ENCODE measurements around the gene SLC15A3.

The SLC15A3 gene

DNA sequence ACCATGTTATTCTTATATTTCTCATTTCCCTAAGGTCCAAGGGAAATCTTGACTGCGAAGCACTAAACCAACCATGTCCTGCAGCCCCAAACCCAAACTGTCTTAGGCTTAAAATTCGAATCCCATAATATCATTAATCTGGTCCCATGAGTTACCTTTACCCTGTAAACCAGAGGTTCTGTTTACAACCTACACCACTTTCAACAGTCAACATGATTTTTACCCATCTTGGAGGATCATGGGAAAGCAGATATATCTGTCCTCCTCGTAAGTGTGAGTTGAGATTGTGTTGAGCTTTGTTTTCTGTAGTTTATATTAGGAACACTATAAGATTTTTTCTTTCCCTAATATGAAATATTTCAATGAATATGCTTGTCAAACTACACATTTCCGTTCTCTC lies 52.0 kb downstream of the SLC15A3 start:
- FAIRE-seq, result no peak

DNA sequence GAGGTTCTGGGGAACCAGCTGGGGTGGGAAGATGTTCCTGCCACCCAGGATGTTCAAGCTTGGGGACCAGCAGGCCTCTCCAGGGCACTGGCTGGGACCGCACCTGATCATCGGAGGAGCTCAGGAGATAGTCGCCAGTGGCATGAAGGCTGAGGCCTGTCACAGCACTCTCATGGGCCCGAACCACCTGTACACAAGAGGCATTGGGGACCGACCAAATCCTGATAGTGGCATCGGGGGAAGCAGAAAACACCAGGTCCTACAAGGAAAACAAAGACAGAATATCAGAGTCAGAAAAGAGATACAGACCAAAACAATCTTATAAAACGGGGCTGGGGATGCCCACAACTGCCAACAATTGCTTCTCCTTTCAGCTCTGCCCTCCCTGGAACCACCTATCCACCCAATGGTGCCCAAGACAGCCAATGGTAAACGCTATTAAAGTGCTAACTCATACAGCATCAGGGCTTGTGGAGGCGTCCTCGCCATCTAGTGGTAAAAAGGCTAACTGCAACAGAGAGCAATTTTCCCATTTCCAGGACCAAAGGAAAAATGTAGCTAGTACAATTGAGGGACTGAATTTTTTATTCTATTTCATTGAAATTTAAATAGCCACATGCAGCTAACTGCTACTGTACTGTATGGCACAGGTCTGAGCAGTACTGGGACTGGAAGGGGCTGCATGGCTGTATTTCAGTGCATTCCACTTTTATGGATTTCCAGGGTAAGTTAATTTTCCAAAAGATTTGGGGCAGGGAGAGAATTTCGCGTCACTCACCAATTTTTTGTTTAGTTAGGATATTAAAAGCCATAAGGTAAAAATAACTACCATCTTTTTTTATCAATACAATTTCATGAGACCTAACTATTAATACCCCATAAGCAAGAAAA lies 52.7 kb downstream of the SLC15A3 start:
- DNase-seq (ENCODE audit: insufficient read length, low spot score) (peak; percentile 41), FAIRE-seq (no peak)
- TF ChIP-seq, protein P1, sequence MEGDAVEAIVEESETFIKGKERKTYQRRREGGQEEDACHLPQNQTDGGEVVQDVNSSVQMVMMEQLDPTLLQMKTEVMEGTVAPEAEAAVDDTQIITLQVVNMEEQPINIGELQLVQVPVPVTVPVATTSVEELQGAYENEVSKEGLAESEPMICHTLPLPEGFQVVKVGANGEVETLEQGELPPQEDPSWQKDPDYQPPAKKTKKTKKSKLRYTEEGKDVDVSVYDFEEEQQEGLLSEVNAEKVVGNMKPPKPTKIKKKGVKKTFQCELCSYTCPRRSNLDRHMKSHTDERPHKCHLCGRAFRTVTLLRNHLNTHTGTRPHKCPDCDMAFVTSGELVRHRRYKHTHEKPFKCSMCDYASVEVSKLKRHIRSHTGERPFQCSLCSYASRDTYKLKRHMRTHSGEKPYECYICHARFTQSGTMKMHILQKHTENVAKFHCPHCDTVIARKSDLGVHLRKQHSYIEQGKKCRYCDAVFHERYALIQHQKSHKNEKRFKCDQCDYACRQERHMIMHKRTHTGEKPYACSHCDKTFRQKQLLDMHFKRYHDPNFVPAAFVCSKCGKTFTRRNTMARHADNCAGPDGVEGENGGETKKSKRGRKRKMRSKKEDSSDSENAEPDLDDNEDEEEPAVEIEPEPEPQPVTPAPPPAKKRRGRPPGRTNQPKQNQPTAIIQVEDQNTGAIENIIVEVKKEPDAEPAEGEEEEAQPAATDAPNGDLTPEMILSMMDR (IDR thresholded peaks at IDR 0.05; ENCODE audit: insufficient read depth, missing control alignments), result peak; percentile 95

More for the DNA sequence above, 52.0 kb downstream of the SLC15A3 start:
- TF ChIP-seq, protein P1 (IDR thresholded peaks at IDR 0.05; ENCODE audit: insufficient read depth, missing control alignments), result no peak
- no peak for DNase-seq (ENCODE audit: insufficient read length, low spot score)

DNA sequence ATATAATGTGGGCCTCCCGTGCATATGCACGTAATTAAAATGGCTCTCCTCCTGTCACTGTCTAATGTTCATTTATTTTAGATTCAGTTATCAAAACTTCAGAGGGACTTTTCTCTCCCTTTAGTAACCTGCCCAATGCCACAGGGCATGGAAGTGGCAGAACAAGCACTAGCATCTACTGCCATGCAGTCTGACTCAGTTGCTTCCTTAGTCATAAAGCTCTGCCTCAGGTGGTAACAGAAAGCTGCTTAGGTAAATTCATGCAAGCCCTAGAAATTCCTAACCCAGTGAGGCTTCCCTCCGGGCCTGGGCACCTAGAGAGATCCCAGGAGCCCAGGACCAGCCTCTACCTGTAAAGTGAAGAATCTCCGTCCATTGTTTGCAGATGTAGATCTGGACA lies 54.5 kb downstream of the SLC15A3 start:
- DNase-seq (ENCODE audit: insufficient read length, low spot score), result no peak
- TF ChIP-seq, protein P1 (IDR thresholded peaks at IDR 0.05; ENCODE audit: insufficient read depth, missing control alignments), result no peak
- FAIRE-seq, result no peak

DNA sequence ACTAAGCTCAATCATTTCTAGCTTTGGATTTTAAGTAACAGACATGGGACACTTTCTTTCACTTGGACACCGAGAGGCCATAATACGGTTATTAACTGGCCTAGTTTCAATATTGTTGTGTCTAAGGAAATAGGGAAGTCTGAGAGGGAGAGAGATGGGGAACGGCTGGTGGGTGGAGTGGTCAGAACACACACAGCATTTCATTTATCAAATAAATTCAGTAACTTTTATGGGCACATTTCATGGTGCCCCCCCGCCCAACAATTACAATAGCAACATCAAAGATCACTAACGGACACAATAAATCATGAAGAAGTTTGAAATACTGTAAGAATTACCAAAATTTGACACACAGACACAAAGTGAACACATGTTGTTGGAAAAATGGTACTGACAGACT lies 56.3 kb downstream of the SLC15A3 start:
- TF ChIP-seq, protein P1 (IDR thresholded peaks at IDR 0.05; ENCODE audit: insufficient read depth, missing control alignments), result no peak
- FAIRE-seq, result no peak
- no peak for DNase-seq (ENCODE audit: insufficient read length, low spot score)

DNA sequence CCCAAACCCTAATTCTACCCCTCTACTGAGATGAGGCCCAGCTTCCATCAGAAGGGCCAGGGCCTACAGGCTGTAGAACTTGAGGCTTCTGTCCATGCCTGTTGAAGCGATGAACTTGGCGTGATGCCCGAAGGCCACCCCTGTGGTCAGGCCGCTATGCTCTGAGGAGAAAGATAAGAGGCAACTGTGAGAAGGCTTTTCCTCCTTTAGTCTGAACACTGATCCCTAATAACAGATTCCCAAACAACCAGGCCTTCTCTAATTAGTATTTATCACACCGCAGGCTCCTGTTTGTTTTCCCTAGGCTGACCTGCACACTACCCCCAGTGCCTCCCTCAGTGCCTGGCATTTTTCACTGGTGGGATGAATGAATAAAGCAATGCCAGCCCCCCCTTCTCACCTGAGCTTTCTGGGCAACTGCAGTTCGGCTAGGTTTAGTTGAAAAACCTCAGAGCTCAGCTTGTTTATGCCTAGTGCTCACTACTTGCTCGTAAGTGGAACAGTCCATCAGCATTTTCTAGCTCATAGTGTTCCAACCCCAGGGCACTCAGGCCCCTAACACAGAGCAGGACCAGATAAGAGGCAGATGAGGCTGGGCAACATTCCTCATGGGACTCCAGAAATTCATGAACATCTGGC lies 60.8 kb downstream of the SLC15A3 start:
- DNase-seq (ENCODE audit: insufficient read length, low spot score) (no peak), FAIRE-seq (no peak)
- TF ChIP-seq, protein P1 (IDR thresholded peaks at IDR 0.05; ENCODE audit: insufficient read depth, missing control alignments), result no peak

DNA sequence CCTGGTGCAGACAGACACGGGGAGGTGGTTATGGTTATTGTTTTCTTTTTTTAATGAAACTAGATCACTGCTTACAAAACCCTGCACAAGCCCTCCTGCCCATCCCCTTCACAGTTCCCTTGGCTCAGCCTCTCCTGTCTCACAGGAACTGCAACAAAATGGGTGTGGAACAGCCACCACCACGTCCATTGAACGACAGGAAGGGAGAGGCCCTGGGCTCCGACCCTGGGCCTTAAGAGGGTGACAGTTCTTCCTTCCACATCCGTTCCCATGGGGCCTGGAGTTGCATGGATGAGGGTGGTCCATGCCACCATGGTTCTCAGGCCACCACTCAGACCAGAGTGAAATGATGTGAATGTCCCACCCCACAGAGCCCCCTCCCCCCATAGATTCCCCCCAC lies 61.3 kb downstream of the SLC15A3 start:
- TF ChIP-seq, protein P1 (IDR thresholded peaks at IDR 0.05; ENCODE audit: insufficient read depth, missing control alignments), result no peak
- DNase-seq (ENCODE audit: insufficient read length, low spot score), result no peak
- no peak for FAIRE-seq

DNA sequence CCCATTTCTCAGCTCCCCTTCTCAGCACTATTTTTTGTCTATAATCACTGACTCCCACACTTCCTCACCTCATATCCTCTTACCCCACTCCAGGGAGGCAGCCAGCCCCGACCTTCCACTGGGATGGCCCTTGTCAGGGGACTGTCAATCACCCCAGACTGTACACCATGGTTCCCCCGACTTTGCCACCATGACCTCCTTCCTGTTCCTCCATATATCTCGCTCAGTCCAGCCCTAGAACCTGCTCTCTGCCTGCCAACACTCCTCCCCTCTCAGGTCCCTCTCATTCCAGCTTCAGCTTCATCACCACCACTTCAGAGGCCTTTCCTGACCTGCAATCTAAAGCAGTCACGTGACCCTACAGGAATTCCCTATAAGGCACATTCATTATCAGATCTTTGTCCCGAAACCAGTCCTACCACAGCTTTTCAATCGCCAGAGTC lies 62.1 kb downstream of the SLC15A3 start:
- TF ChIP-seq, protein P1 (IDR thresholded peaks at IDR 0.05; ENCODE audit: insufficient read depth, missing control alignments), result no peak
- DNase-seq (ENCODE audit: insufficient read length, low spot score) (no peak), FAIRE-seq (no peak)
